ENCODE results near the gene STAG1. TPM values are rescaled to one million over a fixed set of nuclear protein-coding genes. Genes with fewer than 3 reads are reported as not detected.
"Not testable (repeated sequence)": the region's sequence is repeated elsewhere in the genome, so short reads cannot be mapped to it uniquely, and the experiment has no call there.

Gene STAG1
- total RNA-seq, 1 donor: 40.0 TPM

DNA sequence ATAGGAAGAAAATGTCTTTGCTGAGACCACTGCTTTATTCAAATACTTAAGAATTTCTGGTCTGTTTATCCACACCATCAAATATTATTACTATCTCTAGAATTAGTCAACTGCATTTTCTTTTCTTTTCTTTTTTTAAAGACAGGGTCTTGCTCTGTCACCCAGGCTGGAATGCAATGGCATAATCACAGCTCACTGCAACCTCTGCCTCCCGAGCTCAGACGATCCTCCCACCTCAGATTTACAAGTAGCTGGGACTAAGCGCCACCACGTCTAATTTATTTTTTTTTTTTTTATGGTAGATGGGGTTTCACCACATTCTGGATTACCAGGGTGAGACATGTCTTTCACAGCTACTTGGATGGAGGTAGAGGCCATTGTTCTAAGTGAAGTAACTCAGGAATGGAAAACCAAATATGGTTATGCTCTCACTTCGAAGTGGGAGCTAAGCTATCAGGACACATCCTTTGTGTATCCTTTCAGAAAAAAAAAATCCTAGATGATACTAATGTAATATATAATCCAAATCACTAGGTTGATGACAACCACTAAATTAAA lies 52.8 kb downstream of the STAG1 start:
- peaks cover 14% of the 10 kb centered on the region for H3K9me3 ChIP-seq (ENCODE audit: low read depth, low read length)
- H3K4me1 ChIP-seq (ENCODE audit: insufficient read depth, low read length): peaks cover 20% of the 10 kb centered on the region
- H3K27me3 ChIP-seq (ENCODE audit: insufficient read depth, low read length): no peaks in the 10 kb centered on the region
- no peak overlapping the region for H3K4me3 ChIP-seq (ENCODE audit: low read length)

DNA sequence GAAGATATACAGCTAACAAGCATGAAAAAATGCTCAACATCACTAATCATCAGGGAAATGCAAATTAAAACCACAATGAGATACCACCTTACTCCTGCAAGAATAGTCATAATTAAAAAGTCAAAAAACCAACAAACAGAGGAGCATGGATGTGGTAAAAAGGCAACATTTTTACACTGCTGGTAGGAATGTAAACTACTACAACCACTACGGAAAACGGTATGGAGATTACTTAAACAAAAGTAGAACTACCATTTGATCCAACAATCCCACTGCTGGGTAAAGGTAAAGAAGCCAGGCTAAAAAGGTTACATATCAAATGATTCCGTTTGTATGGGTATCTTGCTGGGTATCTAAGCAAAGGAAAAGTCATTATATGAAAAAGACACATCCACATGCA lies 53.8 kb downstream of the STAG1 start:
- Histone ChIP-seq H3K4me3 (ENCODE audit: low read length) (no peak overlapping the region), H3K4me1 (ENCODE audit: insufficient read depth, low read length) (peaks cover 27% of the 10 kb centered on the region)

DNA sequence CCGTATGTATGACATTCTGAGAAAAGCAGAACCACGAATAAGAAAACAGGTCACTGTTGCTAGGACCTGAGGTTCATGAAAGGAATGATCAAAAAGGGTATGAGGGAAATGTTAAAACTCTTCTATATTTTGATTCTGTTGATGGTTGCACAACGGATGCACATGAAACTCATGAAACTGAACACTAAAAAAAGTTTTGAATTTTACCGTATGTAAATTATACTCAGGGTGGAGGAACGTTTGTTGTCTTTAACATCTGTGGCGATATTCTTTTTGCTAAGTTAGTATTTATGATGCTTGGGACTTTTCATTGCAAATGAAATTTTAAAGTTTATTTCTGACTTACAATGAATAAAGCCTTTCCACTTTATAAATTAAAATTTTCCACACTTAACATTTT lies 55.4 kb downstream of the STAG1 start:
- Histone ChIP-seq H3K9me3 (ENCODE audit: low read depth, low read length) (peaks cover 22% of the 10 kb centered on the region), H3K27me3 (ENCODE audit: insufficient read depth, low read length) (no peaks in the 10 kb centered on the region), H3K4me1 (ENCODE audit: insufficient read depth, low read length) (peaks cover 38% of the 10 kb centered on the region), H3K4me3 (ENCODE audit: low read length) (no peak overlapping the region)

More for the DNA sequence above, 53.8 kb downstream of the STAG1 start:
- no peaks in the 10 kb centered on the region for H3K27me3 ChIP-seq (ENCODE audit: insufficient read depth, low read length)
- H3K9me3 ChIP-seq (ENCODE audit: low read depth, low read length): peaks cover 21% of the 10 kb centered on the region

DNA sequence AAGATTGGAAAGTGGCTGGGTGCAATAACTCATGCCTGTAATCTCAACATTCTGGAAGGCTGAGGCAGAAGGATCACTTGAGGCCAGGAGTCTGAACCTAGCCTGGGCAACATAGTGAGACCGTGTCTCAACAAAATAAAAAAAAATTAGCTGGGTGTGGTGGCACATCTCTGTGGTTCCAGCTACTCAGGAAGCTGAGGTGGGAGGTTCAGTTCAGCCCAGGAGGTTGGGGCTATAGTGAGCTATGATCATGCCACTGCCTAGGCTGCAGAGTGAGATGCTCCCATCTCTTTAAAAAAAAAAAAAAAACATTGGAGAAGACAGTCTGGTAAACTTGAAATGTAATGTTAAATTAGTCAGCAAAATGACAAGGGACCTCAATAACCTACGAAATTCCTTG lies 57.9 kb downstream of the STAG1 start:
- Histone ChIP-seq H3K27me3 (ENCODE audit: insufficient read depth, low read length) (no peaks in the 10 kb centered on the region), H3K9me3 (ENCODE audit: low read depth, low read length) (peaks cover 22% of the 10 kb centered on the region), H3K4me1 (ENCODE audit: insufficient read depth, low read length) (peaks cover 59% of the 10 kb centered on the region), H3K4me3 (ENCODE audit: low read length) (no peak overlapping the region)

DNA sequence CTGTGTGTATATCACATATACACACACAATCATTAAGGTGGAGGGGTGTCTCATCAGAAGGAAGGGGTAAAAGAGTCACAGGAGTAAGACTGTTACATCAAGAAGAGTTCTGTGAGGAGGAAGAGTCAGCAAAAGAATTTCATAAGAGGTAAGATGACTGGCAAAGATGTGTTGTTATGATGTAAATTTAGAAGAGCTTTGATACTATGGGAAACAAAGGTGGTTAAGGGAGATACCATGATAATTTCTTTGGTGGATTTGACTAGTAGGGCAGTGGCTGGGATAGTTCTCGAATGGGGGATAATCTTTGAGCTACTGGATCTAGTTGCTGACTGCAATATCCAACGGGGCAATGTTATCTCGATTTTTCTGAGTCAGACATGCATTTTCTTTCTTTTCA lies 61.6 kb downstream of the STAG1 start:
- H3K27me3 ChIP-seq (ENCODE audit: insufficient read depth, low read length): no peaks in the 10 kb centered on the region
- H3K4me1 ChIP-seq (ENCODE audit: insufficient read depth, low read length): peaks cover 58% of the 10 kb centered on the region
- no peak overlapping the region for H3K4me3 ChIP-seq (ENCODE audit: low read length)
- peaks cover 10% of the 10 kb centered on the region for H3K9me3 ChIP-seq (ENCODE audit: low read depth, low read length)

DNA sequence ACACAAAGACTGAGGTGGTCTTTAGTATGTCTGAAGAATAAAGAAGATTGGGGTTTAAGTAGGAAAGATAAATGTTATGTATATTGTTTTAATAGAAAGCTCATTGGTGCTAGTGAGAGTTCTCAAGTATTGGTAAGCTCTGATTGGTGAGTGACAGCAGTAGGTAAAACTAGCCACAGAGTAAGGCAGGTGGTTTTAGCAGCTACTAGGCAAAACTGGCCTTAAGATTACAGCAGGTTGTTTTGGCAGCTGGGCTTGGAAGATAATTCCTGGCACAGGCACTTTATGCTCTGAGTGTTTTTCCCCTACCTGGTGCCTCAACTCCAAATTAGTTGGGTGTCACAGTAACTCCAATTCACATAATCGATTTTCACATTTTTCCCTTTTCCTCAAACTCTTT lies 66.3 kb downstream of the STAG1 start:
- H3K4me3 ChIP-seq (ENCODE audit: low read length): no peak overlapping the region

DNA sequence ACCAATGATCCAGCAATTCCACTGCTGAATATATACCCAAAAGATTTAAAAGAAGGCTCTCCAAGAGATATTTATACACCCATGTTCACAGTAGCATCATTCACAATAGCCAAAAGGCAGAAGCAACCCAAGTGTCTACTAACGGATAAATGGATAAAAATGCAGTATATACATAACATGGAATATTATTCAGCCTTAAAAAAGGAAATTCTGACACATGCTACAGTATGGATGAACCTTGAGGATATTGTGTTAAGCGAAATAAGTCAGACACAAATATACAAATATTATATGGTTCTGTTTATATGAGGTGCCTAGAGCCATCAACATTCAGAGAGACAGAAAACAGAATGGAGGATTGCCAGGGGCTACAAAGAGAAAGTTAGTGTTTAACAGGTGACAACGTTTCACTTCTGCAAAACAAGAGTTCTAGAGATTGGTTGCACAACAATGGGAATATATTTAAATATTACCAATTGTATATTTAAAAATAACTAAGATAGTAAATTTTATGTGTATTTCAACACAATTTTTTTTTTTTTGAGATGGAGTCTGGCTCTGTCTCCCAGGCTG lies 69.4 kb downstream of the STAG1 start:
- Histone ChIP-seq H3K27me3 (ENCODE audit: insufficient read depth, low read length) (no peaks in the 10 kb centered on the region), H3K9me3 (ENCODE audit: low read depth, low read length) (no peaks in the 10 kb centered on the region), H3K4me1 (ENCODE audit: insufficient read depth, low read length) (no peaks in the 10 kb centered on the region), H3K4me3 (ENCODE audit: low read length) (no peak overlapping the region)

More for the DNA sequence above, 66.3 kb downstream of the STAG1 start:
- Histone ChIP-seq H3K4me1 (ENCODE audit: insufficient read depth, low read length) (peaks cover 14% of the 10 kb centered on the region), H3K27me3 (ENCODE audit: insufficient read depth, low read length) (no peaks in the 10 kb centered on the region), H3K9me3 (ENCODE audit: low read depth, low read length) (no peaks in the 10 kb centered on the region)

DNA sequence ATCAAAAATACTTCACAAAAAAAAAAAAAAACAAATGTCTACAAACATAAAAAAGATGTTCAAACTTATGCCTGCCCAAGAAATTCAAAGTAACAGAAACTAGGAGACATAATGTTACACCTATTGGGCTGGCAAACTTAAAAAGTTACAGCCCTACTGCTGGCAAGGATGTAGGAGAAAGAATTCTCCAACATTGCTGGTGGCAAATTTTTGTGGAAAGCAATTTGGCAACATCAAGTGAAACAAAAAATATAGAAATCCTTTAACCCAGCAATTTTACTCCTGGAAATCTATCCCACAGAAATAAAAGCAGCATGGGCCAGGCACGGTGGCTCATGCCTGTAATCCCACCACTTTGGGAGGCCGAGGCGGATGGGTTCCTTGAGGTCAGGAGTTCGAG lies 73.2 kb downstream of the STAG1 start:
- Histone ChIP-seq H3K4me1 (ENCODE audit: insufficient read depth, low read length) (peaks cover 10% of the 10 kb centered on the region), H3K9me3 (ENCODE audit: low read depth, low read length) (no peaks in the 10 kb centered on the region), H3K4me3 (ENCODE audit: low read length) (no peak overlapping the region), H3K27me3 (ENCODE audit: insufficient read depth, low read length) (no peaks in the 10 kb centered on the region)

DNA sequence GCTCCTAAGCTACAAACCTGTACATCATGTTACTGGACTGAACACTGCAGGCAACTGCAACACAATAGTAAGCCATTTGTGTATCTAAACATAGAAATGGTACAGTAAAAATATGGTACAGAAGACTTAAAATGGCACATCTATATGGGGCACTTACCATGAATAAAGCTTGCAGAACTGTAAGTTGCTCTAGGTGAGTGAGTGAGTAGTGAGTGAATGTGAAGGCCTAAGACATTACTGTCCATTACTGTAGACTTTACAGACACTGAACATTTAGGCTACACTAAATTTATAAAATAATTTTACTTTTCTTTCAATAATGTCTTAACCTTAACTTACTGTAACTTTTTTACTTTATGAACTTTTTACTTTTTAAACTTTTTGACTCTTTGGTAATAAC lies 76.2 kb downstream of the STAG1 start:
- Histone ChIP-seq H3K9me3 (ENCODE audit: low read depth, low read length) (no peaks in the 10 kb centered on the region), H3K4me3 (ENCODE audit: low read length) (no peak overlapping the region)

DNA sequence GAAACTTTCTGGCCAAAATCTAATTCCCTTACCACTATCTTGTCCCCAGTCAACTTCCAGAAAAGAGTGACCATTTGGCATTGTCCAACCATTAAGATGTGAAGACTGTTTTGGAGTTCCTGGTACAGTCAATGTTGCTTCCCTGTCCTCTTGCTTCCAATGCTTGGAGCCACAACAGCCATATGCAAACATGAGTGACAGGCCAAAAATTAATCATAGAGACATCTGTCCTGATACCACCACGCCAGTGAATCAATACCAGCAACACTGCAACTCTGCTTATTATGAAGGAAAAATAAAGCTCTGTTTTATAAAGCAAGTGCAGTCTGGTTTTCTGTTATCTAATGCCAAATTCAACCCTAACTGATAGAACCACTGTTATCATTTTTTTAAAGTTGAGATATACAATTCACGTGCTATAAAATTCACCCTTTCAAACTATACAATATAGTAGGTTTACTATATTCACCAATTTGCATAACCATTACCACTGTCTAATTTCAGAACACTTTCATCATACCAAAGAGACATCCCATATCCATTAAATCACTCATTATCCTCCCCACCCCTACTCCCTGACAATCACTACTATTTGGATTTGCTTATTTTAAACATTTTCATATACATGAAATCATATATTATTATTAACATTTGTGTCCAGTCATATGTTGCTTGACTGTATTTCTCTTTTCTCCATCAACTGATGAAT lies 76.9 kb downstream of the STAG1 start:
- no peak overlapping the region for H3K4me3 ChIP-seq (ENCODE audit: low read length)
- H3K27me3 ChIP-seq (ENCODE audit: insufficient read depth, low read length): no peaks in the 10 kb centered on the region
- H3K4me1 ChIP-seq (ENCODE audit: insufficient read depth, low read length): peaks cover 13% of the 10 kb centered on the region
- H3K9me3 ChIP-seq (ENCODE audit: low read depth, low read length): no peaks in the 10 kb centered on the region

More for the DNA sequence above, 76.2 kb downstream of the STAG1 start:
- Histone ChIP-seq H3K27me3 (ENCODE audit: insufficient read depth, low read length) (no peaks in the 10 kb centered on the region), H3K4me1 (ENCODE audit: insufficient read depth, low read length) (peaks cover 13% of the 10 kb centered on the region)

DNA sequence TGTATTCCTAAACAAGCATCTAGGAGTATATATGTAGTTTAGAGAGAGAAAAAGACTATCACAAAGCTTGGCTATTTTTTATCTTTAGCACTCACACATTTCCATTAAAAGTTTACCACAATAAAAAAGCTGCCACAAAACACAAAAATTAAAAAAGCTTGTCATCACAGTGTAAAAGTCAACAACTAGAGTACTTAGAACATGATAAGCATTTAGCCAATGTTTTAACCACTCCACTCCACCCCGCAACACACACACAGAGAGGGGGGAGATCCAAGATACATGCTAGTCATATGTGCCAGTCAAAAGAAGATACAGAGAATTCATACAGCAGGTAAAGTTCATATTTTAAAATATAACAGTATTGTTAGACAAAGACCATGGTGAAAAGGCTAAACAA lies 79.7 kb downstream of the STAG1 start:
- Histone ChIP-seq H3K4me3 (ENCODE audit: low read length) (no peak overlapping the region), H3K4me1 (ENCODE audit: insufficient read depth, low read length) (peaks cover 13% of the 10 kb centered on the region), H3K27me3 (ENCODE audit: insufficient read depth, low read length) (no peaks in the 10 kb centered on the region), H3K9me3 (ENCODE audit: low read depth, low read length) (no peaks in the 10 kb centered on the region)

DNA sequence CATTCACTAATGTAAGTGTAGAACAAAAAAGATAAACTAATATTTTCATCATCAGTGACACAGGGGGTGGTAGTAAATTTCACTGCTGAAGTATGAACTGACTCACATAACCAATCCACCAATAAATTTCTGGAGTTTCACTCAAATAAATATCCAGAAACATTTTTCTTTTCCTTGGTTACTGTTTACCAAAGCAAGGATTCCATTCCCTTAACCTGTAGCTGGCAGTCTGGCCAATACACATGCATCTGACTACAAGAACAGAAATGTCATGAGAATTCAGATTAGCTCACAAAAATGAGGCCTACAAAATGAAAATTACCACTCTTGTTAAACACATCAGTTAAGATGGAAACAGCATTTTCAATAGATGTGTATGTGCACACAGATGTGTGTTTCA lies 80.3 kb downstream of the STAG1 start:
- Histone ChIP-seq H3K4me3 (ENCODE audit: low read length) (no peak overlapping the region), H3K4me1 (ENCODE audit: insufficient read depth, low read length) (peaks cover 13% of the 10 kb centered on the region), H3K9me3 (ENCODE audit: low read depth, low read length) (no peaks in the 10 kb centered on the region), H3K27me3 (ENCODE audit: insufficient read depth, low read length) (no peaks in the 10 kb centered on the region)

DNA sequence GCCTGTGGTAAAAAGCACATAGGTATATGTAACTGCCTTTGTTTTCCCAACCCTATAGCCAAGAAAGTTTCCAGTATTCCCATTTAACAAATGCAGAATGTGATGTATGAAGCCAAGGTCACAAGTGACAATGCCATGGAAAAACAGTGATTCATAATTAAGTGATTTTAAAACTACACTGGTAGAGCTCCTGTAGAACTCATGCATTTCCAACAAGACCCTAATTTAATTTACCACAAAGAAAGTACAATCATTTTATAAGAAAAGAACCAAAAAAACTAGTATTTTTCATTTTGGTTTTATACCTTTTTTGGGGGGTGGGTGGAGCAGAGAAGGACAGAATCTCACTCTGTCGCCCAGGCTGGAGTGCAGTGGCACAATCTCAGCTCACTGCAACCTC lies 82.0 kb downstream of the STAG1 start:
- H3K9me3 ChIP-seq (ENCODE audit: low read depth, low read length): no peaks in the 10 kb centered on the region
- H3K4me1 ChIP-seq (ENCODE audit: insufficient read depth, low read length): peaks cover 12% of the 10 kb centered on the region
- no peaks in the 10 kb centered on the region for H3K27me3 ChIP-seq (ENCODE audit: insufficient read depth, low read length)
- no peak overlapping the region for H3K4me3 ChIP-seq (ENCODE audit: low read length)

DNA sequence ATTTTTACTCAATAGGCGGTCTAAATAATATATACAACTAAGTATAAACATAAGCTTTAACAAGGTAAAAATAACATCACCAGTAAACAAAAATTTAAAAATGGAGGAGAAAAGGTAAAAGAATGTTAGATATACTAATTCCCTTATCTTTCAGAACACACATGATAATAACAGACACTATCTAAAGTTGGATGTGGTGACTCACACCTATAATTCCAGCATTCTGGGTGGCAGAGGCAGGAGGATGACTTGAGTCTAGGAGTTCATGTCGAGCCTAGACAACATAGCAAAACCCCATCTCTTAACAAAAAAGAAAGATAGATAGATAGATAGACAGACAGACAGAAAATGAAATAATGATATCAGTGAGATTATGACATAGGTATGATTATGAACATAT lies 85.1 kb downstream of the STAG1 start:
- H3K4me1 ChIP-seq (ENCODE audit: insufficient read depth, low read length): no peaks in the 10 kb centered on the region
- H3K4me3 ChIP-seq (ENCODE audit: low read length): no peak overlapping the region
- H3K9me3 ChIP-seq (ENCODE audit: low read depth, low read length): no peaks in the 10 kb centered on the region
- no peaks in the 10 kb centered on the region for H3K27me3 ChIP-seq (ENCODE audit: insufficient read depth, low read length)

DNA sequence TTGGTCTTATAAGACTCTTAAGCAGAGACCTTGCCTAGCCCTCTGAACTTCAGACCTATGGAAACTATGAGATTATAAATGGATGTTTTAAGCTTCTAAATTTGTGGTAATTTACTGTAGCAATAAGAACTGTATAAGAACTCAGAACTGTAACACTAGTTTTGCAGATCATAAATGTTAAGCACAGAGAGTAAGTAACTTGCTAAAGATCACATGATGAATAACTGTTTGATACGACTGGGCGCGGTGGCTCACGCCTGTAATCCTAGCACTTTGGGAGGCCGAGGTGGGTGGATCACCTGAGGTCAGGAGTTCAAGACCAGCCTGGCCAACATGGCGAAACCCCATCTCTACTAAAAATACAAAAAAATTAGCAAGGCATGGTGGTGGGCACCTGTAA lies 85.9 kb downstream of the STAG1 start:
- H3K4me1 ChIP-seq (ENCODE audit: insufficient read depth, low read length); H3K27me3 ChIP-seq (ENCODE audit: insufficient read depth, low read length); H3K9me3 ChIP-seq (ENCODE audit: low read depth, low read length); H3K4me3 ChIP-seq (ENCODE audit: low read length): not testable (repeated sequence)

DNA sequence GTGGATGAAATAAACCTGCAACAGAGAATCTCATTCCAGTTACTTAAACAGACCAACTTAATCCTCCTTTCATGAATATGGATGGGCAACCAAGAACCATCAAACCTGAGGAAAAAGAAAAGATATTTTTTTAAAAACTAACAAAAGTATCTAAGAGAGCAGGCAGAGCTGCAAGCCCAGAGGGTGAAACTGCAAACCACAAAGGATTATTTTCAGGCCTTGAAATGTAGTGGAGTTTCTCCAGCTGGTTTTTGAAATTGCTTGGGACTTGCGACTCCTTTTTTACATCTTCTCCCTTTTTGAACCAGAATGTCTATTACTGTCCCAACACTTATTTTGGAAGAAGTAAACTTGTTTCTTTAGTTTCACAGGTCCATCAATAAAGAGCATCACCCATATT lies 87.4 kb downstream of the STAG1 start:
- Histone ChIP-seq H3K27me3 (ENCODE audit: insufficient read depth, low read length) (no peaks in the 10 kb centered on the region), H3K4me1 (ENCODE audit: insufficient read depth, low read length) (no peaks in the 10 kb centered on the region), H3K9me3 (ENCODE audit: low read depth, low read length) (no peaks in the 10 kb centered on the region), H3K4me3 (ENCODE audit: low read length) (no peak overlapping the region)
